HEK293 (cell line): ENCODE results near the gene TSPAN1.

Source experiments
- CTCF ChIA-PET: fragments of 350-600 bp; formaldehyde crosslinking; extraction: SDS; loops from one replicate; lab custom pipeline; 2021; ENCODE audit warnings: antibody characterized with exemption; lab: Yijun Ruan, JAX
- POLR2A ChIA-PET: fragments of 300-600 bp; formaldehyde crosslinking; extraction: SDS; loops from one replicate; lab custom pipeline; 2020; ENCODE audit warnings: antibody characterized with exemption, inconsistent platforms; lab: Yijun Ruan, JAX
- H3K27ac ChIP-seq: fragments of 200-500 bp; sonication (Bioruptor generic); 2 replicates; pipeline ENCODE4 v1.5.1; 2014; ENCODE audit warnings: low read depth, low read length, control low read depth, inconsistent platforms; ENCODE audit errors: extremely low read depth
- H3K36me3 ChIP-seq, 2 experiments: fragments of 200-500 bp in 1 of 2; sonication (Bioruptor generic) in 1 of 2; 1 replicate in 1 of 2; 2 replicates in 1 of 2; pipeline ENCODE4 v1.5.1; 2014 to 2017; ENCODE audit warnings: inconsistent platforms in 2 of 2, low read length in 2 of 2; ENCODE audit not compliant: control insufficient read depth in 2 of 2, insufficient read depth in 1 of 2
- H3K4me1 ChIP-seq: fragments of 200-500 bp; sonication (Bioruptor generic); 2 replicates; pipeline ENCODE4 v1.5.1; 2014; ENCODE audit warnings: mild to moderate bottlenecking, low read length, inconsistent platforms; ENCODE audit not compliant: control insufficient read depth, insufficient read depth
- H3K4me3 ChIP-seq: 2 replicates; pipeline ENCODE4 v1.5.1; 2011; ENCODE audit warnings: low read depth, mild to moderate bottlenecking, control low read depth, low read length, moderate library complexity
- H3K9me3 ChIP-seq: fragments of 200-500 bp; sonication (Bioruptor generic); 2 replicates; pipeline ENCODE4 v1.5.1; 2014; ENCODE audit warnings: low read depth, low read length, inconsistent platforms; ENCODE audit not compliant: control insufficient read depth, insufficient read depth
- AEBP2 ChIP-seq: fragments of 450-650 bp; formaldehyde crosslinking; IDR thresholded peaks from 2 replicates; pipeline ENCODE4 v1.5.1; 2016; ENCODE audit warnings: missing biosample characterization, missing genetic modification characterization, borderline replicate concordance
- FEZF1 ChIP-seq: fragments of 450-650 bp; formaldehyde crosslinking; IDR thresholded peaks from 2 replicates; pipeline ENCODE4 v1.5.1; 2016; ENCODE audit warnings: missing biosample characterization, missing genetic modification characterization
- IKZF3 ChIP-seq: fragments of 450-650 bp; IDR thresholded peaks from 2 replicates; pipeline ENCODE4 v1.5.0; 2018; ENCODE audit warnings: missing biosample characterization, mild to moderate bottlenecking, missing genetic modification characterization, moderate library complexity
- MEIS1 ChIP-seq: sonication (generic); formaldehyde crosslinking; IDR thresholded peaks from 2 replicates; pipeline ENCODE4 v1.8.1; 2022; ENCODE audit warnings: missing genetic modification reagents, mild to moderate bottlenecking, borderline replicate concordance
- MZF1 ChIP-seq: fragments of 450-650 bp; formaldehyde crosslinking; IDR thresholded peaks from 2 replicates; pipeline ENCODE4 v1.5.1; 2017; ENCODE audit warnings: missing biosample characterization, missing genetic modification characterization, borderline replicate concordance
- PRDM6 ChIP-seq: fragments of 450-650 bp; formaldehyde crosslinking; IDR thresholded peaks from 2 replicates; pipeline ENCODE4 v1.5.1; 2017; ENCODE audit warnings: missing biosample characterization, missing genetic modification characterization
- TRIM28 ChIP-seq: IDR thresholded peaks from 2 replicates; pipeline ENCODE4 v1.6.1; 2011; ENCODE audit warnings: low read length, control low read depth, borderline replicate concordance
- ZBTB26 ChIP-seq: fragments of 450-650 bp; formaldehyde crosslinking; optimal IDR thresholded peaks from 2 replicates; pipeline ENCODE3; 2016; ENCODE audit warnings: missing biosample characterization, mild to moderate bottlenecking, missing genetic modification characterization
- ZFP41 ChIP-seq: fragments of 450-650 bp; formaldehyde crosslinking; IDR thresholded peaks from 2 replicates; pipeline ENCODE4 v1.5.1; 2016; ENCODE audit warnings: missing biosample characterization, missing genetic modification characterization, borderline replicate concordance
- ZNF112 ChIP-seq: fragments of 450-650 bp; formaldehyde crosslinking; IDR thresholded peaks from 2 replicates; pipeline ENCODE4 v1.5.0; 2017; ENCODE audit warnings: missing biosample characterization, missing genetic modification characterization
- ZNF274 ChIP-seq, 2 experiments: fragments of 200-500 bp in 1 of 2; fragments of 450-650 bp in 1 of 2; sonication (Bioruptor generic) in 1 of 2; formaldehyde crosslinking in 1 of 2; IDR thresholded peaks; 2 replicates each; pipeline versions ENCODE4 v1.5.1 to v1.6.1; 2014 to 2016; ENCODE audit warnings: borderline replicate concordance in 1 of 2, inconsistent platforms in 1 of 2, low read length in 1 of 2, missing biosample characterization in 1 of 2, missing genetic modification characterization in 1 of 2
- ZNF518A ChIP-seq: fragments of 450-650 bp; formaldehyde crosslinking; conservative IDR thresholded peaks from 2 replicates; pipeline ENCODE4 v1.5.1; 2016; ENCODE audit warnings: low read depth, missing biosample characterization, missing genetic modification characterization
- ZNF521 ChIP-seq: fragments of 450-650 bp; formaldehyde crosslinking; IDR thresholded peaks from 2 replicates; pipeline ENCODE4 v1.5.1; 2017; ENCODE audit warnings: missing biosample characterization, mild to moderate bottlenecking, missing genetic modification characterization
- ZNF529 ChIP-seq: fragments of 450-650 bp; formaldehyde crosslinking; IDR thresholded peaks from 2 replicates; pipeline ENCODE4 v1.5.1; 2017; ENCODE audit warnings: missing genetic modification characterization, missing biosample characterization; ENCODE audit not compliant: insufficient replicate concordance
- ZNF654 ChIP-seq: fragments of 450-650 bp; formaldehyde crosslinking; IDR thresholded peaks from 2 replicates; pipeline ENCODE4 v1.5.1; 2016; ENCODE audit warnings: low read depth, missing biosample characterization, missing genetic modification characterization
- ZNF660 ChIP-seq: fragments of 450-650 bp; IDR thresholded peaks from 2 replicates; pipeline ENCODE4 v1.5.1; 2018; ENCODE audit warnings: missing biosample characterization, mild to moderate bottlenecking, missing genetic modification characterization
- ZNF707 ChIP-seq: fragments of 450-650 bp; formaldehyde crosslinking; IDR thresholded peaks from 2 replicates; pipeline ENCODE4 v1.5.1; 2016; ENCODE audit warnings: missing biosample characterization, missing genetic modification characterization
- ZNF768 ChIP-seq: fragments of 450-650 bp; formaldehyde crosslinking; IDR thresholded peaks from 2 replicates; pipeline ENCODE4 v1.5.1; 2018; ENCODE audit warnings: missing biosample characterization, mild to moderate bottlenecking, missing genetic modification characterization
- ZNF837 ChIP-seq: fragments of 450-650 bp; formaldehyde crosslinking; IDR thresholded peaks from 2 replicates; pipeline ENCODE4 v1.5.1; 2016; ENCODE audit warnings: missing biosample characterization, missing genetic modification characterization
- ZSCAN23 ChIP-seq: fragments of 450-650 bp; formaldehyde crosslinking; IDR thresholded peaks from 2 replicates; pipeline ENCODE4 v1.5.1; 2016; ENCODE audit warnings: missing biosample characterization, missing genetic modification characterization
- ZSCAN30 ChIP-seq: fragments of 450-650 bp; IDR thresholded peaks from 2 replicates; pipeline ENCODE4 v1.5.1; 2018; ENCODE audit warnings: missing biosample characterization, mild to moderate bottlenecking, missing genetic modification characterization, moderate library complexity
- ZSCAN5A ChIP-seq: fragments of 450-650 bp; formaldehyde crosslinking; IDR thresholded peaks from 2 replicates; pipeline ENCODE4 v1.5.1; 2016; ENCODE audit warnings: missing biosample characterization, missing genetic modification characterization

The TSPAN1 gene

GRCh38 chr1:46130121-46130520 lies 44.8 kb upstream of the TSPAN1 start (continued):
- TF ChIP-seq ZNF518A (no peak), ZNF529 (tag by site-specific recombination) (no peak)
- TF ChIP-seq, all 188 proteins: peak for 0

GRCh38 chr1:46130606-46131005 lies 44.3 kb upstream of the TSPAN1 start:
- Histone ChIP-seq H3K9me3 (no peaks in the 10 kb centered on the region), H3K27ac (no peak overlapping the region), H3K4me3 (peak overlapping the region; percentile 66)
- TF ChIP-seq ZSCAN30 (no peak), FEZF1 (tag by site-specific recombination) (no peak), AEBP2 (tag by site-specific recombination) (no peak), IKZF3 (tag by site-specific recombination) (no peak), MEIS1 (no peak), ZFP41 (tag by site-specific recombination) (no peak), ZNF112 (tag by site-specific recombination) (no peak), ZSCAN23 (tag by site-specific recombination) (no peak), TRIM28 (no peak), ZNF768 (no peak)
- TF ChIP-seq, all 188 proteins: peak for 0
- ChIA-PET POLR2A (interaction anchor here (0.5 kb wide), 1 partner anchor 827 kb away, joined by 4 read pairs; no protein-coding TSS in a partner anchor), CTCF (interaction anchor here (1.1 to 2.4 kb wide), 4 partner anchors 8 to 51 kb away, joined by 3 to 16 read pairs (median 5); no protein-coding TSS in a partner anchor)
- Histone ChIP-seq H3K36me3 (no peaks in the 10 kb centered on the region), H3K4me1 (peaks cover 10% of the 10 kb centered on the region)

GRCh38 chr1:46131093-46131492 lies 43.8 kb upstream of the TSPAN1 start:
- ChIA-PET POLR2A (interaction anchor here (1.4 to 1.9 kb wide), 7 partner anchors 23 to 116 kb away, joined by 3 to 16 read pairs (median 6); partner anchors contain the start of gene RAD54L), CTCF (interaction anchor here (0.5 to 2.4 kb wide), 6 partner anchors 8 to 93 kb away, joined by 3 to 16 read pairs (median 3); no protein-coding TSS in a partner anchor)
- Histone ChIP-seq H3K4me3 (peak overlapping the region; percentile 66), H3K9me3 (no peaks in the 10 kb centered on the region), H3K27ac (no peak overlapping the region), H3K36me3 (no peaks in the 10 kb centered on the region), H3K4me1 (peaks cover 10% of the 10 kb centered on the region)
- TF ChIP-seq ZNF521 (tag by site-specific recombination) (no peak), ZNF707 (no peak), ZNF274 (IDR thresholded peaks at IDR 0.05; ENCODE audit: low read length) (no peak), ZNF274 (tag by site-specific recombination; IDR thresholded peaks at IDR 0.05; ENCODE audit: borderline replicate concordance) (no peak), MZF1 (tag by site-specific recombination) (peak; percentile 87; the same call in 1 of the 2 replicates), ZSCAN5A (tag by site-specific recombination) (no peak), ZNF837 (tag by site-specific recombination) (no peak), ZNF660 (tag by site-specific recombination) (no peak), PRDM6 (tag by site-specific recombination) (peak; percentile 71), ZSCAN30 (no peak), ZNF654 (tag by site-specific recombination) (no peak), ZBTB26 (no peak)
